Stimulated activated memory B cell treated with anti-CD40 and anti-IgM and Interleukin-4, amounts not matched to agents 10 μg/mL and 1 μg/mL and 100 μg/mL, for 72 hours (primary cell): ENCODE results near the gene IL19.

Experiments used
- ATAC-seq: fragments of 150-1000 bp; cut with Tn5 transposase; 2 replicates; pipeline ENCODE4 v1.10.0; 2021
- H3K27ac Mint-ChIP-seq: one replicate; pipeline ENCODE4 v1.8.0; 2022; ENCODE audit warnings: mild to moderate bottlenecking, mixed read lengths
- H3K27me3 Mint-ChIP-seq: one replicate; pipeline ENCODE4 v1.8.0; 2022; ENCODE audit warnings: mixed read lengths
- H3K36me3 Mint-ChIP-seq: one replicate; pipeline ENCODE4 v1.8.0; 2022; ENCODE audit warnings: mixed read lengths
- H3K4me1 Mint-ChIP-seq: one replicate; pipeline ENCODE4 v1.8.0; 2022; ENCODE audit warnings: mixed read lengths
- H3K4me3 Mint-ChIP-seq: one replicate; pipeline ENCODE4 v1.8.0; 2022; ENCODE audit warnings: mild to moderate bottlenecking, moderate library complexity, mixed read lengths
- H3K9me3 Mint-ChIP-seq: one replicate; pipeline ENCODE4 v1.8.0; 2022; ENCODE audit warnings: mixed read lengths

The IL19 gene

DNA sequence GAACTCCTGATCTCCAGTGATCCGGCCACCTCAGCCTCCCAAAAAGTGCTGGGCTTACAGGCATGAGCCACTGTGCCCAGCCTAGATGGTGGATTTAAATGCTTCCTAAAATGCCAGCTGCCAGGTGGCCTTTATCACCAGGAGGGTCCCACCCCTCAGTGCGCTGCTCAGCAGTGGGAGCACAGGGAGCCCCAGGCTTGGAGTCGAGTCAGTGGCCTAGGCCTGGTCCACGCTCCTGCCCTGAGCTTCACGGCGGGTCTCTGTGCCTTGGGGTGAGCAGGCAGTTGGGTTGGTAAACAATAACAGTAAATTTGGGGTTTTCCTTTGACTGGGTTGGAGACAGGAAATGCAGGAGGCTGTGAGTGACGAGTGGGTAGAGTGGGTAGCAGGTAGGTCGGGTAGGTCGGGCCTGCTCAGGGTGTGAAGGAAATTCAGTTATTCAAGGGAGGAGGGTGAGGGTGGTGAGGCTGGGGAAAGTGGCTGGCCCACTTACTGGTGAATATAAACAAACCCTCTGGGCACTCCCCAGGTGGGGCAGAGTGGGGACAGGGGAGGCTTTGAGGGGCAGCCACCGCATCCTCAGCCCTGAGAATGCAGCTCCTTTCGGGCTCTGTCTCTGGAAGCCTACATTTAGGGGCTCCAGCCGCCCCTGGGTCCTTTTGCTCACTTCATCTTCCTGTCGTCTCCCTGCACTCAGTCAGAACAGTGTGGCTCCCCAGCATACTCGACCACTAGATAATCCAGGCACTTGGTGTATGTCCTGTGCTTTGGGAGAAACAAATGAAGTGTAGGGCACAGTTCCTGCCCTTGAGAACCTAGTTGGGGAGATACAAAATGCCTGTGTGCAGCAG lies 33.5 kb upstream of the IL19 start:
- no peak for ATAC-seq
- Mint-ChIP-seq H3K4me3 (no peak overlapping the region), H3K4me1 (peaks cover 82% of the 10 kb centered on the region)

DNA sequence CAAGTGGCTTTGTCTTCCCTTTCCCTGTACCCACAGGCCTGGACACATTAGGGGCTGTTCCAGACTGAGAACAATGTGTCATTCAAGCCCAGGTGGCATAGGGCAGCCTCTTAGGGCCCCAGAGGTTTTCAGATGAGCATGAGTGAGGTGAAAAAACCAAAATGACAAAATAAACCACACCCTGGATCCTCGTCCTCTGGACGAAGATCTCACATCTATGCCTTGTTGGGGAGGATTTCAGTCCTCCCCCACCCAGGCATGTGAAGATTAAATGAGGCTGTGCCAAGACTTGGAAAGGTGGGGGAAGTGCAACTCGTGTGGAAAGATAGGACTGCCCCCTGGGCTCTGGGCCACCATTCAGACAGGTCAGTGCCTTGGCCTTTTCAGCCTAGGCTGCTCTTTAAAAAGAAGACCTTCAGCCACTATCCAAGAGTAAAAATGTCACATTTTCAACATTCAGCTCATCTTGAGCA lies 32.8 kb upstream of the IL19 start:
- H3K27me3 Mint-ChIP-seq, result no peaks in the 10 kb centered on the region
- no peak for ATAC-seq
- no peak overlapping the region for H3K4me3 Mint-ChIP-seq
- no peaks in the 10 kb centered on the region for H3K9me3 Mint-ChIP-seq
- peaks cover 5% of the 10 kb centered on the region for H3K36me3 Mint-ChIP-seq
- peaks cover 88% of the 10 kb centered on the region for H3K4me1 Mint-ChIP-seq
- H3K27ac Mint-ChIP-seq, result peak overlapping the region; percentile 82

More for the DNA sequence above, 33.5 kb upstream of the IL19 start:
- no peaks in the 10 kb centered on the region for H3K9me3 Mint-ChIP-seq
- H3K27ac Mint-ChIP-seq, result peak overlapping the region; percentile 82
- H3K27me3 Mint-ChIP-seq, result no peaks in the 10 kb centered on the region
- peaks cover 12% of the 10 kb centered on the region for H3K36me3 Mint-ChIP-seq

DNA sequence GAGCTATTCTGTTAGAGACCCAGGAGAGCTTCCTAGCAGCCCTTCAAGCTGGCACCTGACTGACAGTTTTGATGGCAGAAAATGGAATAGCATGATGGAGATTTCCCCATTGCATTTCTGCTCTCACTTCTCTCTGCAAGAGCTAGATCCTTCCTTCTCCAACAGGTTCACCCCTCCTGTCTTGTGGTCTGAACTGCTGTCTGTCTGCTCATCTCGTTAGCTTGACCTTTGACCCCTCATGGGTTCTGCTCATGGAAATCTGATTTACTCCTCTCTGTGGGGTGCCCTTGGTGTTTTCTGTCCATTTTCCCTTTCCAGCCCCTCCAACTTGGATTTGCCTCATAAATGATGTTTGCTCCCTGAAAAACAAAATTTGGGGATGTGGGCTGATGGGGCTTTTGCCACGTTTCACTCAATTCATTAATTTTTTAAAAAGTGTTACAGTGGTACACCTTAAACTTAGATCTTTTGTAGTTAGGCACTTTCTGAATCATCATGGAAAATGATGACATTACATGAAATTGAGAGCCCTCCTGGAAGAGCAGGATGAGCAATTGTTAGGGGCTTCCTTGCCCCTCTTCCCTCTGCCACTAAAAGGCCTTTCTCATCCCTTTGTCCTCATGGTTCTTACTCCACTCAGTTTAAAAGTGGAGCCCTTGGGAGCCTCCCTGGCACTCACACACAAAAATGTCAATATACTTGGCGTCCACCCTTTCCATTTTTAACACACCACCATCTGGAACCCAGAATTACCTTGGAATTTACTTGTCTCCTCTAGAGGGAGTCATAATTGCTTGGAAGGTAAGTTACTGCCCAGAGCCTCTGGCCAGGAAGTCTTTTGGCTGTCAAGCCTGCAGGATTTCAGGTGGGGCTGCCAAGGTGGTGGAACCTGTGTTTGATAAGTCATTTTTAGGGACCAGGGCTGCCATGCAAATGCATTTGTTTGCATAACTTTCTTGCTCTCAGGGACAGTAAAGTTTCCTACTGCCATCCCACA lies 31.9 kb upstream of the IL19 start:
- Mint-ChIP-seq H3K4me1 (peaks cover 94% of the 10 kb centered on the region), H3K27me3 (no peaks in the 10 kb centered on the region), H3K36me3 (no peaks in the 10 kb centered on the region), H3K27ac (peak overlapping the region; percentile 82), H3K9me3 (no peaks in the 10 kb centered on the region), H3K4me3 (no peak overlapping the region)
- no peak for ATAC-seq

DNA sequence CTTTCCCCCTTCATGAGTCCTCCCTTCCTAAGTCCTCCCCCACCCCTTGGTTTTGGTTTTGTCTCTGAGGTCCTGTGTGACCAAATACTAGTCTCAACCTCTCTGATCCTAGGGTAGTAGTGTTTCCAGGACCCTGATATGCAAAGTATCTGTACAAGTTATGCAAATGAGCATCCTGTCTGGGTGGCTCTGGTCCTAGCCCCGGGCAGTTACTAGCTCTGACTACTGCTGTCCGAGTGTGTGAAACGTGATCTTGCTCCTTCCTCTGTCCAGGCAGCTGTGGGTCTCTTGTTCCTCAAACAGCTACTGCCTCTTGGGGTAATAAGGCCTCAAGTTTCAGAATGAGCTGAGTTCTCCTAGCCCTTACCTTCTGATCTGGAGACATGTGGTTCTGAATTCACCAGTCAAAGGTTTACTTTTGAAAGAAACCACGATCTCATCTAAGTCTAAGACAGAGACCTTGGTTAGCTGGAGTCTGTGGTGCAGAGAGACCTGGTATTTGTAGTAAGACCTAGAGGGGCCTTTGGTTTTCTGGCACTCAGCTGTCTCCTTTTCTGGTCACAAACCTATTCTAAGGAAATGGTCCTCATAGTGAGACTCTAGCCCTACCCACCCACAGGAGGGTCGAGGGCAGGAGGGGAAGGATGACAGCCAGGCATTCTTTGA lies 31.0 kb upstream of the IL19 start:
- peak overlapping the region; percentile 82 for H3K27ac Mint-ChIP-seq
- H3K4me3 Mint-ChIP-seq, result peak overlapping the region; percentile 40
- peak; percentile 91 for ATAC-seq
- H3K36me3 Mint-ChIP-seq, result no peaks in the 10 kb centered on the region
- no peaks in the 10 kb centered on the region for H3K27me3 Mint-ChIP-seq
- H3K4me1 Mint-ChIP-seq, result peaks cover 93% of the 10 kb centered on the region
- no peaks in the 10 kb centered on the region for H3K9me3 Mint-ChIP-seq

DNA sequence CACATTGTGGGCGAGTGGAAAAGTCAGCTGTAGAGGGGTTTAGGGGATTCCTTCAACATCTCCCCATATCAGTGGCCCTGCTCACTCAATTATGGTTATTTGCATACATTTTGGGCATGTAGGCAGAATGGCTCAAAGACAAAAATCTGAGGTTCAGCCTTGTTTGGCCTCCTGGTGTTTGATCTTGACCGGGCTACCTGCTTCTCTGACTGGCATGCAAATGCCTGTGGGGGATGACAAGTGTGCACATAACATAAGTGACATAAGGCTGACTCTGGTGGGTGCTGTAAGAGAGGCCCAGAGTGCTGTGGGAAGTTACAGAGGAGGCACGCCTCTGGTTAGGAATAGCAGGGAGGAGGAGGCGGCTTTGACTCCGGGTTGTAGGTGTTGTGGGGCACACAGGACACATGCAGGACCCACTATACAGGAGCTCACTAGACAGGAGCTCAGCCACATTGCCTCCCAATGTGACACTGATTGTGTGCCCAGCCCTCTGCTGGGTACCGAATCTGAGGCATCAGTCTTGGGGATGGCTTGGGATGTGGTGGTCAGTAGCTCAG lies 29.4 kb upstream of the IL19 start:
- Mint-ChIP-seq H3K4me3 (no peak overlapping the region), H3K27ac (peak overlapping the region; percentile 26), H3K27me3 (no peaks in the 10 kb centered on the region), H3K4me1 (peaks cover 85% of the 10 kb centered on the region), H3K36me3 (no peaks in the 10 kb centered on the region), H3K9me3 (no peaks in the 10 kb centered on the region)
- no peak for ATAC-seq

DNA sequence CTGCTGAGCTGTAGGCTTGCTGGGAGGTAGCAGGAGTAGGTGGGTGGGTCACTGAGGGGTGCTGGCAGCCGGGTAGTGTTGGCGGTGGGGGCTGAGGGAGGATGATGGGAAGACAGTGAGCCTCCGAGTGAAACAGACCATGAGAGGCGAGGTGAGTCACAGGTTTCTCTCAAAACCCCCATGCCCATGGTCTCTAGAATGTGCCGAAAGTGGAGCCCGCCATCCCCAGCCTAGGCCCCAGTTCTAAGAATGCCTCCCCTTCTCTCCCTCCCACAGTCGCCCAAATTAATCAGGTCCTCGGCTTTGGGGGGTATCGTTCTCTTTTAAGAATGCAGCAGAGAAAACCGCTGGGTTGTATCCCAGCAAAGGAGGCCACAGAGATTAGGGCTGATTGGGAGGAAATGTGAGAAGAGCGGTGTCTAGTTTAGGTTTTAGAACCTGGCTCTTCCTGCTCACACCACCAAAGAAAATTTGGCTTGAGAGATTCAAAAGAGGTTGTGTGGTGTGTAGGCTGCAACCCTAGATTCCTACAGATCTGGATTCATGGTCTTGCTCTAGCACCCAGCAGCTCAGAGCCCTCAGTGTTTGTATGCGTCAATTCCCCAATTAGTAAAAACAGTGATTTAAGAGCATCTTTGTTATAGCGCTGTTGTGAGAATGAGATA lies 27.7 kb upstream of the IL19 start:
- Mint-ChIP-seq H3K27me3 (no peaks in the 10 kb centered on the region), H3K4me1 (peaks cover 68% of the 10 kb centered on the region), H3K9me3 (no peaks in the 10 kb centered on the region), H3K36me3 (no peaks in the 10 kb centered on the region), H3K4me3 (peak overlapping the region; percentile 15), H3K27ac (peak overlapping the region; percentile 73)
- ATAC-seq, result peak; percentile 40

DNA sequence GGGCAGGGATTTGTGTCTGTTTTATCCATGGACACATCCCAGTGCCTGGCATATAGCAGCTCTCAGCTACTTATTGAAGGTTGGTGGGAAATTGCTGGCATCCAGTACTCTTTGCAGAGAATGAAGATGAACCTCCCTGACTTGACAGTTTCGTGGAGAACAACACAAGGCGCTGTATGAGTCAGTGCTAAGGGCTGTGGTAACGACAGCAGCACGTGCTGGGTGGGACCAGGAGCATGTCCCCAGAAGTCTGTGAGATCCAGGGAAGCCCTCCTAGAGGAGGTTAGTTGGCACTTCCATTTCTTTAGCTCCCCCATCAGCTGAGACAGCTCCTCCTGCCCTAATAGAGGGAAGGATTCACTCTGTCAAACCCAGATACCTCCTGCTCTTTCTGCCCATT lies 25.9 kb upstream of the IL19 start:
- Mint-ChIP-seq H3K36me3 (no peaks in the 10 kb centered on the region), H3K4me3 (no peak overlapping the region)

DNA sequence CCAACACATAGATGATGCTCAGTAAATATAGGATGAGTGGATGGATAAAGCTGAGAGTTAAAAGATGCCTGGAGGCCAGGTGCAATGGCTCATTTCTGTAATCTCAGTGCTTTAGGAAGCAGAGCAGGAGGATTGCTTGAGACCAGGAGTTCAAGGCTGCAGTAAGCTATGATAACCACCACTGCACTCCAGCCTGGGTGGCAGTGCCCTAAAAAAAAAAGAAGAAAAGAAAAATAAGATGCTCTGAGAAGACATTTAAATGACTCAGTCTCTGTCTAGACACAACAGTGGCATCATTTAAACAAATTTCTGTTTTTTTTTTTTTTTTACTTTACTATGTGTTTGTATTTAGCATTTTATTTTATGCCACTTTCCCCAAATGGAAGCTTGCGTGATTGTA lies 25.3 kb upstream of the IL19 start:
- no peaks in the 10 kb centered on the region for H3K27me3 Mint-ChIP-seq
- H3K4me3 Mint-ChIP-seq, result no peak overlapping the region
- no peaks in the 10 kb centered on the region for H3K9me3 Mint-ChIP-seq
- no peak overlapping the region for H3K27ac Mint-ChIP-seq
- H3K36me3 Mint-ChIP-seq, result no peaks in the 10 kb centered on the region
- peaks cover 45% of the 10 kb centered on the region for H3K4me1 Mint-ChIP-seq
- ATAC-seq, result no peak

More for the DNA sequence above, 25.9 kb upstream of the IL19 start:
- H3K27ac Mint-ChIP-seq, result peak overlapping the region; percentile 10
- no peaks in the 10 kb centered on the region for H3K27me3 Mint-ChIP-seq
- ATAC-seq, result no peak
- peaks cover 50% of the 10 kb centered on the region for H3K4me1 Mint-ChIP-seq
- H3K9me3 Mint-ChIP-seq, result no peaks in the 10 kb centered on the region

DNA sequence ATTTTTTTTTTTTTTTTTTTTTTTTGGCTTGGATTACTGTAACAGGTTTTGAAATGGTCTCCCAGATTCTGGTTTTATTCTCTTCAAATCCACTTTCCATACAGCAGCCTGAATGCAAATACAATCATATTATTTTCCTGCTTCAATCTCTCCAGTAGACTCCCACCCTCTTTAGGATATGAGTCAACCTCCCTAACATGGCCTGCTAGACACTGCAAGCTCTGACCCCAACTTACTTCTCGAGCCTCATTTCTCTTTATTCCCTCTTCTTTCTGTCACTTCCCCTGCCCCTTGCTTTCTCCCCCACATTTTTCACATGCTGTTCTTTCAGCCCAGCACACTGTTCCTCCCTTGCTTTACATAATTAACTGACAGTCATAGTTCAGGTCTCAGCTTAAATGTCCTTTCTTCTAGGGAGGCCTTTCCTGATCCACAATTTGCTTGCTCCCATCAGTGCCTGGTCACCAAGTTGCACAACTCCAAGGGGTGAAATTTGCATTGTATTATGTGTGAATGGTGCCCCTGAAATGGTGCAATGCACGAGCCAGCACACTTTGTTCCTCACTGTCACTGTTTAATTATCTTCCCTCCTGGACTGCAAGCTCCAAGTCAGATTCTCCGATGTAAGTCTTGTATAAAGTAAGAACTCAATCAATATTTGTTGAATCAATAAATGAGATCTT lies 22.1 kb upstream of the IL19 start:
- no peak overlapping the region for H3K27ac Mint-ChIP-seq

DNA sequence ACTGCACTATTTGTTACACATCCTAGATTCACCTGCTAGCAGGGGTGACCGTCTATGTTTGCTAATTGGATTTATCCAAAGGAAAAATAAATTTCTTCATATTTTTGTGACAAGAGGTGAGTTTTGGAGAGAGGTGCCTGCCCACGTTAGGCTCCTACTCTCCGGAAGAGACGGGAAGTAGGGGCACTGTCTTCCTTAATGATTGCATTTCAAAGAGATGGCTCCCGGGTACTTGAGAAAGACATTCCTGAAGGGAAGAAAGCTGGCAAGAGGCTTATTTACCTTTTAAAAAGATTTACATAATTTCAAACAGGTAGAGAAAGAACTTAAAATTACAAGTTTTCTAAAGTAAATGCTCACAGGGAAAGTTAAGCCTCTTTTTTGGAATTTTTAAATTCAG lies 18.7 kb upstream of the IL19 start:
- H3K9me3 Mint-ChIP-seq, result no peaks in the 10 kb centered on the region
- no peak overlapping the region for H3K4me3 Mint-ChIP-seq
- peaks cover 9% of the 10 kb centered on the region for H3K4me1 Mint-ChIP-seq
- ATAC-seq, result no peak
- peaks cover 10% of the 10 kb centered on the region for H3K27me3 Mint-ChIP-seq
- no peak overlapping the region for H3K27ac Mint-ChIP-seq
- H3K36me3 Mint-ChIP-seq, result no peaks in the 10 kb centered on the region

More for the DNA sequence above, 22.1 kb upstream of the IL19 start:
- Mint-ChIP-seq H3K4me3 (no peak overlapping the region), H3K9me3 (no peaks in the 10 kb centered on the region), H3K27me3 (peaks cover 10% of the 10 kb centered on the region), H3K36me3 (no peaks in the 10 kb centered on the region), H3K4me1 (peaks cover 23% of the 10 kb centered on the region)
- ATAC-seq, result no peak

DNA sequence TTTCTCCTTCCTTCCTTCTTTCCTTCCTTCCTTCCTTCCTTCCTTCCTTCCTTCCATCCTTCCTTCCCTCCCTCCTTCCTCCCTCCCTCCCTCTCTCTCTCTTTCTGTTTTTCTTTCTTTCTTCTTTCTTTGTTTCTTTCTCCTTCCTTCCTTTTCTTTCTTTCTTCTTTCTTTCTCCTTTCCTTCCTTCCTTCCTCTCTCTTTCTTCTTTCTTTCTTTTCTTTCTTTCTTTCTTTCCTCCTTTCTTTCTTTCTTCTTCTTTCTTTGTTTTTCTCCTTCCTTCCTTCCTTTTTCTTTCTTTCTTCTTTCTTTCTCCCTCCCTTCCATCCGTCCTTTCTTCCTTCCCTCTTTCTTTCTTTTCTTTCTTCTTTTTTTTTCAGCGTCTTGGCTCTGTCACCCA lies 18.1 kb upstream of the IL19 start:
- no peak overlapping the region for H3K27ac Mint-ChIP-seq
- peaks cover 9% of the 10 kb centered on the region for H3K4me1 Mint-ChIP-seq
- H3K4me3 Mint-ChIP-seq, result peak overlapping the region; percentile 18
- H3K9me3 Mint-ChIP-seq, result no peaks in the 10 kb centered on the region
- no peak for ATAC-seq
- H3K36me3 Mint-ChIP-seq, result no peaks in the 10 kb centered on the region
- H3K27me3 Mint-ChIP-seq, result peaks cover 10% of the 10 kb centered on the region

DNA sequence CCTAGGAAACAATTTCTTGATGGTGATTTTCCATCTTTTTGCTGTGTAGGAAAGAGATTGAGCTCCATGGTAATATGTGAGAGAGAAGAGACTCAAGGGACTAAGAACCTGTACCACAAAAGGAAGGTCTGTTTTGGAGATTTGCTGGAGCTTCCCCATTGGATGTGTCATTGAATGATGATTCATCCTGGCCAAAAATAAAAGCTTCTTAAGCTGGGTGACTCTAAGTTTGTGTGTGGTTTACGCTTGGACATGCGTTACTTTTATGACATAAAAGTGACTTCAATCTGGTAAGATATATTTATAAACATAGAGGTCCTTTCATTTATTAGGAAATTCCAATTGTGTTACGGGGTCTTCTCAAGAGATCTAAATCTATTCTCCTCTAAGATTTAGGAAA lies 17.4 kb upstream of the IL19 start:
- no peak for ATAC-seq
- peaks cover 10% of the 10 kb centered on the region for H3K27me3 Mint-ChIP-seq
- H3K9me3 Mint-ChIP-seq, result no peaks in the 10 kb centered on the region
- no peak overlapping the region for H3K4me3 Mint-ChIP-seq
- peaks cover 9% of the 10 kb centered on the region for H3K4me1 Mint-ChIP-seq
- H3K36me3 Mint-ChIP-seq, result no peaks in the 10 kb centered on the region
- H3K27ac Mint-ChIP-seq, result no peak overlapping the region

DNA sequence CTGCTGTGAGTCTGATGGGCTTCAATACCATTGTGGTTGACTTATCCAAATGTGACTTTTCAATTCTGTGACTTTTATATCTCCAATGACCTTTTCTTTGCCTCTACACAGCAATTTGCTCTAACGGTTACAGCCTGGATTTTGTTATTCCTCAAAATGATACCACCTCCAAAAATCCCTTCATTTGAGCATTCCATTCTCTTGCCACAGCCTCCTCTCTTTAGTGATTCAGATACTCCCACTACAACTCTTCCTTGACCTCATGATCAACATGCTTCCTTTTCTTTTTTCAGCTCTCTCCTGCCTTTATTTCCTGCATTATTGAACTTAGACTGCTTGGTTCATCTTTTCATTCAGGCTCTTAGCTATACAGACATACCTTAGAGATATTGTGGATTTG lies 16.6 kb upstream of the IL19 start:
- Mint-ChIP-seq H3K4me1 (peaks cover 9% of the 10 kb centered on the region), H3K27me3 (peaks cover 10% of the 10 kb centered on the region), H3K27ac (no peak overlapping the region), H3K9me3 (no peaks in the 10 kb centered on the region), H3K4me3 (no peak overlapping the region), H3K36me3 (no peaks in the 10 kb centered on the region)
- ATAC-seq, result no peak
